HG03469 (cell line): ENCODE results near the gene CCDC60.

Experiments
- ATAC-seq: cut with Tn5 transposase; IDR thresholded peaks from one replicate; pipeline ENCODE4 v1.9.1; 2021; ENCODE audit warnings: mild to moderate bottlenecking, moderate library complexity, moderate number of reproducible peaks; ENCODE audit not compliant: unreplicated experiment

CCDC60 gene

GRCh38 chr12:119334430-119335170 lies at the start of gene CCDC60:
TSS of gene CCDC60 (plus strand) at chr12:119334729. CDS start at chr12:119335177, 448 bp downstream.
- ATAC-seq, result no peak

- ATAC-seq, result no peak
These were observed 46.0 kb upstream of the CCDC60 start for GRCh38 chr12:119288576-119288975.

- no peak for ATAC-seq
These were observed 41.5 kb upstream of the CCDC60 start for GRCh38 chr12:119292893-119293630.

GRCh38 chr12:119294211-119294610 lies 40.3 kb upstream of the CCDC60 start:
- ATAC-seq, result no peak

- no peak for ATAC-seq
These were observed 38.0 kb upstream of the CCDC60 start for GRCh38 chr12:119296535-119296934.

- no peak for ATAC-seq
These were observed 35.4 kb upstream of the CCDC60 start for GRCh38 chr12:119299130-119299529.

- no peak for ATAC-seq
These were observed 33.1 kb upstream of the CCDC60 start for GRCh38 chr12:119301379-119301778.

- ATAC-seq, result no peak
These were observed 32.0 kb upstream of the CCDC60 start for GRCh38 chr12:119302451-119303080.

GRCh38 chr12:119306593-119306992 lies 27.9 kb upstream of the CCDC60 start:
- ATAC-seq, result no peak

GRCh38 chr12:119307747-119308146 lies 26.8 kb upstream of the CCDC60 start:
- ATAC-seq, result no peak

- ATAC-seq, result no peak
These were observed 25.6 kb upstream of the CCDC60 start for GRCh38 chr12:119308708-119309456.

- ATAC-seq, result no peak
These were observed 22.7 kb upstream of the CCDC60 start for GRCh38 chr12:119311878-119312277.

- no peak for ATAC-seq
These were observed 21.6 kb upstream of the CCDC60 start for GRCh38 chr12:119312904-119313303.

- no peak for ATAC-seq
These were observed 20.2 kb upstream of the CCDC60 start for GRCh38 chr12:119314290-119314689.

- ATAC-seq, result no peak
These were observed 14.9 kb upstream of the CCDC60 start for GRCh38 chr12:119319638-119320037.

- no peak for ATAC-seq
These were observed 13.9 kb upstream of the CCDC60 start for GRCh38 chr12:119320678-119321077.

GRCh38 chr12:119322301-119322723 lies 12.2 kb upstream of the CCDC60 start:
- no peak for ATAC-seq

GRCh38 chr12:119325813-119326212 lies 8.7 kb upstream of the CCDC60 start:
- no peak for ATAC-seq

- no peak for ATAC-seq
These were observed 8.2 kb upstream of the CCDC60 start for GRCh38 chr12:119326341-119326740.

- ATAC-seq, result no peak
These were observed 7.1 kb upstream of the CCDC60 start for GRCh38 chr12:119327471-119327870.

- ATAC-seq, result no peak
These were observed 6.4 kb upstream of the CCDC60 start for GRCh38 chr12:119328111-119328510.
